SK-N-SH treated with all-trans-retinoic acid at 6 μM for 48 hours (cell line): ENCODE results near the gene CDK14.
"Not testable (repeated sequence)": the region's sequence is repeated elsewhere in the genome, so short reads cannot be mapped to it uniquely, and the experiment has no call there.

Source experiments
- ATAC-seq: fragments of 200-7000 bp; cut with Tn5 transposase; 3 replicates; pipeline ENCODE4 v1.9.1; 2020; ENCODE audit warnings: mild to moderate bottlenecking, moderate library complexity
- ARNTL ChIP-seq: fragments of 450-650 bp; formaldehyde crosslinking; IDR thresholded peaks from 2 replicates; pipeline ENCODE4 v1.5.0; 2020; ENCODE audit warnings: low read depth, mild to moderate bottlenecking, moderate library complexity, borderline replicate concordance
- BACH2 ChIP-seq: fragments of 250-450 bp; sonication (Bioruptor Pico); IDR thresholded peaks from 2 replicates; pipeline ENCODE4 v1.9.0; 2021; ENCODE audit warnings: mild to moderate bottlenecking, borderline replicate concordance
- CREB5 ChIP-seq: fragments of 250-450 bp; sonication (Bioruptor Pico); IDR thresholded peaks from 2 replicates; pipeline ENCODE4 v1.5.1; 2020; ENCODE audit warnings: low read depth, mild to moderate bottlenecking, moderate library complexity
- CSDC2 ChIP-seq: fragments of 250-450 bp; sonication (Bioruptor Pico); IDR thresholded peaks from 2 replicates; pipeline ENCODE4 v1.5.0; 2020; ENCODE audit warnings: mild to moderate bottlenecking, moderate library complexity
- CSRNP3 ChIP-seq: fragments of 250-450 bp; sonication (Bioruptor Pico); IDR thresholded peaks from 2 replicates; pipeline ENCODE4 v1.5.1; 2021; ENCODE audit warnings: mild to moderate bottlenecking, moderate library complexity
- ESRRG ChIP-seq: fragments of 250-450 bp; sonication (Bioruptor Pico); IDR thresholded peaks from 2 replicates; pipeline ENCODE4 v1.6.1; 2021; ENCODE audit warnings: mild to moderate bottlenecking
- GLIS3 ChIP-seq: fragments of 250-450 bp; sonication (Bioruptor Pico); IDR thresholded peaks from 2 replicates; pipeline ENCODE4 v1.5.0; 2020; ENCODE audit warnings: mild to moderate bottlenecking, moderate library complexity
- ISL1 ChIP-seq: fragments of 250-450 bp; sonication (Bioruptor Pico); IDR thresholded peaks from 2 replicates; pipeline ENCODE4 v2.1.2; 2022; ENCODE audit warnings: mild to moderate bottlenecking, moderate library complexity
- OSR1 ChIP-seq: fragments of 250-450 bp; sonication (Bioruptor Pico); IDR thresholded peaks from 2 replicates; pipeline ENCODE4 v1.8.0; 2022; ENCODE audit warnings: moderate library complexity, mild to moderate bottlenecking, inconsistent platforms
- RARB ChIP-seq: fragments of 250-450 bp; sonication (Bioruptor Pico); IDR thresholded peaks from 2 replicates; pipeline ENCODE4 v1.8.0; 2021; ENCODE audit warnings: mild to moderate bottlenecking, moderate library complexity
- TCF4 ChIP-seq: fragments of 250-450 bp; sonication (Bioruptor Pico); IDR thresholded peaks from 2 replicates; pipeline ENCODE4 v1.8.0; 2021; ENCODE audit warnings: mild to moderate bottlenecking, moderate library complexity, borderline replicate concordance
- TOX ChIP-seq: fragments of 250-450 bp; sonication (Bioruptor Pico); IDR thresholded peaks from 2 replicates; pipeline ENCODE4 v1.8.0; 2021; ENCODE audit warnings: mild to moderate bottlenecking, moderate library complexity, borderline replicate concordance
- ZC3H10 ChIP-seq: fragments of 250-450 bp; sonication (Bioruptor Pico); IDR thresholded peaks from 2 replicates; pipeline ENCODE4 v1.5.1; 2021; ENCODE audit warnings: mild to moderate bottlenecking, moderate library complexity
- ZFP3 ChIP-seq: fragments of 250-450 bp; sonication (Bioruptor Pico); IDR thresholded peaks from 2 replicates; pipeline ENCODE4 v1.5.0; 2020; ENCODE audit warnings: mild to moderate bottlenecking, moderate library complexity
- ZFP30 ChIP-seq: fragments of 450-650 bp; formaldehyde crosslinking; IDR thresholded peaks from 2 replicates; pipeline ENCODE4 v1.5.0; 2022; ENCODE audit warnings: mild to moderate bottlenecking, moderate library complexity
- ZNF565 ChIP-seq: fragments of 450-650 bp; formaldehyde crosslinking; conservative IDR thresholded peaks from 2 replicates; pipeline ENCODE4 v1.5.0; 2020; ENCODE audit warnings: low read depth, mild to moderate bottlenecking, moderate library complexity
- ZNF70 ChIP-seq: fragments of 450-650 bp; formaldehyde crosslinking; IDR thresholded peaks from 2 replicates; pipeline ENCODE4 v1.5.0; 2020; ENCODE audit warnings: mild to moderate bottlenecking, moderate library complexity
- ZNF8 ChIP-seq: fragments of 450-650 bp; formaldehyde crosslinking; IDR thresholded peaks from 2 replicates; pipeline ENCODE4 v1.5.0; 2020; ENCODE audit warnings: mild to moderate bottlenecking, moderate library complexity
- TF ChIP-seq, protein P1 (sequence below): fragments of 250-450 bp; sonication (Bioruptor Pico); IDR thresholded peaks from 2 replicates; pipeline ENCODE4 v1.5.0; 2020; ENCODE audit warnings: mild to moderate bottlenecking, moderate library complexity
- TF ChIP-seq, protein P2 (sequence below): fragments of 250-450 bp; sonication (Bioruptor Pico); IDR thresholded peaks from 2 replicates; pipeline ENCODE4 v1.8.0; 2020; ENCODE audit warnings: mild to moderate bottlenecking, moderate library complexity, borderline replicate concordance

CDK14 gene

GRCh38 chr7:90792301-90792700 is 196.2 kb downstream of the CDK14 start:
- no peak for TF ChIP-seq CSDC2 (CRISPR knock-in tag)
- TF ChIP-seq ESRRG, result no peak
- no peak for TF ChIP-seq ZNF8 (CRISPR knock-in tag)
- no peak for TF ChIP-seq ZC3H10 (CRISPR knock-in tag)
- TF ChIP-seq CSRNP3 (CRISPR knock-in tag), result no peak
- TF ChIP-seq, protein P1, sequence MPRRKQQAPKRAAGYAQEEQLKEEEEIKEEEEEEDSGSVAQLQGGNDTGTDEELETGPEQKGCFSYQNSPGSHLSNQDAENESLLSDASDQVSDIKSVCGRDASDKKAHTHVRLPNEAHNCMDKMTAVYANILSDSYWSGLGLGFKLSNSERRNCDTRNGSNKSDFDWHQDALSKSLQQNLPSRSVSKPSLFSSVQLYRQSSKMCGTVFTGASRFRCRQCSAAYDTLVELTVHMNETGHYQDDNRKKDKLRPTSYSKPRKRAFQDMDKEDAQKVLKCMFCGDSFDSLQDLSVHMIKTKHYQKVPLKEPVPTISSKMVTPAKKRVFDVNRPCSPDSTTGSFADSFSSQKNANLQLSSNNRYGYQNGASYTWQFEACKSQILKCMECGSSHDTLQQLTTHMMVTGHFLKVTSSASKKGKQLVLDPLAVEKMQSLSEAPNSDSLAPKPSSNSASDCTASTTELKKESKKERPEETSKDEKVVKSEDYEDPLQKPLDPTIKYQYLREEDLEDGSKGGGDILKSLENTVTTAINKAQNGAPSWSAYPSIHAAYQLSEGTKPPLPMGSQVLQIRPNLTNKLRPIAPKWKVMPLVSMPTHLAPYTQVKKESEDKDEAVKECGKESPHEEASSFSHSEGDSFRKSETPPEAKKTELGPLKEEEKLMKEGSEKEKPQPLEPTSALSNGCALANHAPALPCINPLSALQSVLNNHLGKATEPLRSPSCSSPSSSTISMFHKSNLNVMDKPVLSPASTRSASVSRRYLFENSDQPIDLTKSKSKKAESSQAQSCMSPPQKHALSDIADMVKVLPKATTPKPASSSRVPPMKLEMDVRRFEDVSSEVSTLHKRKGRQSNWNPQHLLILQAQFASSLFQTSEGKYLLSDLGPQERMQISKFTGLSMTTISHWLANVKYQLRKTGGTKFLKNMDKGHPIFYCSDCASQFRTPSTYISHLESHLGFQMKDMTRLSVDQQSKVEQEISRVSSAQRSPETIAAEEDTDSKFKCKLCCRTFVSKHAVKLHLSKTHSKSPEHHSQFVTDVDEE (CRISPR knock-in tag), result no peak
- TF ChIP-seq RARB (CRISPR knock-in tag), result no peak
- no peak for TF ChIP-seq ARNTL (CRISPR knock-in tag)
- no peak for TF ChIP-seq ZFP30 (CRISPR knock-in tag)
- TF ChIP-seq OSR1 (CRISPR knock-in tag), result no peak
- no peak for TF ChIP-seq TOX (CRISPR knock-in tag)
- no peak for TF ChIP-seq CREB5 (CRISPR knock-in tag)
- TF ChIP-seq, protein P2, sequence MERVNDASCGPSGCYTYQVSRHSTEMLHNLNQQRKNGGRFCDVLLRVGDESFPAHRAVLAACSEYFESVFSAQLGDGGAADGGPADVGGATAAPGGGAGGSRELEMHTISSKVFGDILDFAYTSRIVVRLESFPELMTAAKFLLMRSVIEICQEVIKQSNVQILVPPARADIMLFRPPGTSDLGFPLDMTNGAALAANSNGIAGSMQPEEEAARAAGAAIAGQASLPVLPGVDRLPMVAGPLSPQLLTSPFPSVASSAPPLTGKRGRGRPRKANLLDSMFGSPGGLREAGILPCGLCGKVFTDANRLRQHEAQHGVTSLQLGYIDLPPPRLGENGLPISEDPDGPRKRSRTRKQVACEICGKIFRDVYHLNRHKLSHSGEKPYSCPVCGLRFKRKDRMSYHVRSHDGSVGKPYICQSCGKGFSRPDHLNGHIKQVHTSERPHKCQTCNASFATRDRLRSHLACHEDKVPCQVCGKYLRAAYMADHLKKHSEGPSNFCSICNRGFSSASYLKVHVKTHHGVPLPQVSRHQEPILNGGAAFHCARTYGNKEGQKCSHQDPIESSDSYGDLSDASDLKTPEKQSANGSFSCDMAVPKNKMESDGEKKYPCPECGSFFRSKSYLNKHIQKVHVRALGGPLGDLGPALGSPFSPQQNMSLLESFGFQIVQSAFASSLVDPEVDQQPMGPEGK (CRISPR knock-in tag), result no peak
- TF ChIP-seq GLIS3 (CRISPR knock-in tag), result no peak
- TF ChIP-seq ZFP3 (CRISPR knock-in tag), result no peak
- TF ChIP-seq ISL1 (CRISPR knock-in tag), result no peak
- TF ChIP-seq ZNF565, result no peak
- TF ChIP-seq, all 23 proteins: peak for 0
- ATAC-seq, result no peak

DNA sequence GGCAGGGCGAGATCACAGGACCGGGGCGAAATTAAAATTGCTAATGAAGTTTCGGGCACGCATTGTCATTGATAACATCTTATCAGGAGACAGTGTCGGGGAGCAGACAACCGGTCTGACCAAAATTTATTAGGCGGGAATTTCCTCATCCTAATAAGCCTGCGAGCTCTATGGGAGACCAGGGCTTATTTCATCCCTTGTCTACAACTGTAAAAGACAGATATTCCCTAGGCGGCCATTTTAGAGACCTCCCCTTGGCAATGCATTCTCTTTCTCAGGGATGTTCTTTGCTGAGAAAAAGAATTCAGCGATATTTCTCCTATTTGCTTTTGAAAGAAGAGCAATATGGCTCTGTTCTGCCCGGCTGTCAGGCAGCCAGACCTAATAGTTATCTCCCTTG is 198.1 kb downstream of the CDK14 start:
- ATAC-seq, result not testable (repeated sequence)

DNA sequence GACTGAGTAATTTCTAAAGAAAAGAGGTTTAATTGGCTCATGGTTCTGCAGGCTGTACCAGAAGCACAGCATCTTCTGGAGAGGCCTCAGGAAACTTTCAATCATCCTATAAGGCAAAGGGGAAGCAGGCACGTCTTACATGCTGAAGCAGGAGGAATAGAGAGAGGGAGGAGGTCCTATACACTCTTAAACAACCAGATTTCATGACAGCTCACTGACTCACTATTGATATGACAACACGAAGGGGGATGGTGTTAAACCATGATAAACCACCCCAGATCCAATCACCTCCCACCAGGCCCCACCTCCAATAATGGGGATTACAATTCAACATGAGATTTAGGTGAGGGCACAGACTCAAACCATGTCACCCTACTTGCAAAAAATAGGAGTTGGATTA is 201.5 kb downstream of the CDK14 start:
- no peak for ATAC-seq
- TF ChIP-seq BACH2 (CRISPR knock-in tag) (no peak), CSDC2 (CRISPR knock-in tag) (no peak), ZNF70 (CRISPR knock-in tag) (no peak), RARB (CRISPR knock-in tag) (no peak), CSRNP3 (CRISPR knock-in tag) (no peak), ARNTL (CRISPR knock-in tag) (no peak), ZC3H10 (CRISPR knock-in tag) (no peak), TCF4 (CRISPR knock-in tag) (no peak), ESRRG (no peak), ZNF565 (no peak)
- TF ChIP-seq, protein P2 (CRISPR knock-in tag), result no peak
- TF ChIP-seq, all 23 proteins: peak for 0
